ENCODE results near the gene DGKD.

The DGKD gene

GRCh38 chr2:233413559-233414272 is 59.4 kb downstream of the DGKD start:
- DNase-seq (ENCODE audit: low read depth), result no peak
- no peak overlapping the region for H3K4me3 ChIP-seq (ENCODE audit: low read depth, low read length)
- no peak for TF ChIP-seq CTCF (IDR thresholded peaks at IDR 0.05; ENCODE audit: insufficient read depth, low read depth, low read length, missing control alignments)

- H3K4me3 ChIP-seq (ENCODE audit: low read depth, low read length), result no peak overlapping the region
- no peak for TF ChIP-seq CTCF (IDR thresholded peaks at IDR 0.05; ENCODE audit: insufficient read depth, low read depth, low read length, missing control alignments)
- DNase-seq (ENCODE audit: low read depth), result no peak
These were observed 60.0 kb downstream of the DGKD start for GRCh38 chr2:233414273-233414654.

DNA sequence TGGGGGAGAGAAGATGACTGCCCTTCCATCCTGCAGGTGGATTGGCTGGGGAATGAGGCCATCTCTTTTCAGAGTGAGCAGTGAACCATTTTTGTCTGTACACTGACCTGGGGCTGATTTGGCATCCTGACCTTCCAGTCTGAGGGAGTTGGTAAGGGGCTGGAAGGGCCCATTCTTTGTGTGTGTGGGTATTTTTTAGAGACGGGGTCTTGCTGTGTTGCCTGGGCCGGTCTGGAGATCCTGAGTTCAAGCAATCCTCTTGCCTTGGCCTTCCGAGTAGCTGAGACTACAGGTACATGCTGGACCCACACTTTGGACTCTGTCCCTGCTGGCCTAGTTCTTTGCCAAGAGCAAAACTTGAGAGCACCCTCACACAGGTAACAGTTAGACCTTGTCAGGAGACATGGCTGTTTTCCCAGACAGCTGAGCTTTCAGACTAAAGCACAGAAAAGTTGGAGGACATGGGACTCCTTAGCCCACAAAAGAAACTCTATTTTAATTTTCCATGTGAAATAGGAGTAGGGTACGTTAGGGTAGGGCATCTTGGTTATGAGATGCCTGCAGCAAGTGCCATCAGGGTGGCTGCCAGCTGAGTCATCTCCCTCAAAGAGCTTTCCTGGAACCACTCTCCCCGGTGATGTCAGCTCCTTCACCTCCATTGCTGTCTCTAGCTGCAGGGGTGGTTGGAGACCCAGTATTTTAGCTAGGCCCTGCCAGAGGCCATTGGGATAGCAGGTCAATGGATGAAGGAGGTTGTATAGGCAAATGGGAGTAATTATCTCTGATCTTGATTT is 60.7 kb downstream of the DGKD start:
- no peak for TF ChIP-seq CTCF (IDR thresholded peaks at IDR 0.05; ENCODE audit: insufficient read depth, low read depth, low read length, missing control alignments)
- no peak overlapping the region for H3K4me3 ChIP-seq (ENCODE audit: low read depth, low read length)

GRCh38 chr2:233416199-233416598 is 61.9 kb downstream of the DGKD start:
- DNase-seq (ENCODE audit: low read depth), result no peak
- no peak for TF ChIP-seq CTCF (IDR thresholded peaks at IDR 0.05; ENCODE audit: insufficient read depth, low read depth, low read length, missing control alignments)
- H3K4me3 ChIP-seq (ENCODE audit: low read depth, low read length), result no peak overlapping the region

More for the DNA sequence above, 60.7 kb downstream of the DGKD start:
- no peak for DNase-seq (ENCODE audit: low read depth)

- no peak overlapping the region for H3K4me3 ChIP-seq (ENCODE audit: low read depth, low read length)
- TF ChIP-seq CTCF (IDR thresholded peaks at IDR 0.05; ENCODE audit: insufficient read depth, low read depth, low read length, missing control alignments), result no peak
These were observed 62.4 kb downstream of the DGKD start for GRCh38 chr2:233416706-233417105.

GRCh38 chr2:233417282-233417681 is 63.0 kb downstream of the DGKD start:
- DNase-seq (ENCODE audit: low read depth), result no peak
- TF ChIP-seq CTCF (IDR thresholded peaks at IDR 0.05; ENCODE audit: insufficient read depth, low read depth, low read length, missing control alignments), result no peak
- no peak overlapping the region for H3K4me3 ChIP-seq (ENCODE audit: low read depth, low read length)

More at GRCh38 chr2:233416706-233417105, 62.4 kb downstream of the DGKD start:
- no peak for DNase-seq (ENCODE audit: low read depth)
